ENCODE data around the gene HGF. TPM values are rescaled to one million over a fixed set of nuclear protein-coding genes. Genes with fewer than 3 reads are reported as not detected.
"Not testable (repeated sequence)": the region's sequence is repeated elsewhere in the genome, so short reads cannot be mapped to it uniquely, and the experiment has no call there.

Gene HGF
- polyA plus RNA-seq, 3 donors = 0.53 to 5.1 (median 2.6) TPM

DNA sequence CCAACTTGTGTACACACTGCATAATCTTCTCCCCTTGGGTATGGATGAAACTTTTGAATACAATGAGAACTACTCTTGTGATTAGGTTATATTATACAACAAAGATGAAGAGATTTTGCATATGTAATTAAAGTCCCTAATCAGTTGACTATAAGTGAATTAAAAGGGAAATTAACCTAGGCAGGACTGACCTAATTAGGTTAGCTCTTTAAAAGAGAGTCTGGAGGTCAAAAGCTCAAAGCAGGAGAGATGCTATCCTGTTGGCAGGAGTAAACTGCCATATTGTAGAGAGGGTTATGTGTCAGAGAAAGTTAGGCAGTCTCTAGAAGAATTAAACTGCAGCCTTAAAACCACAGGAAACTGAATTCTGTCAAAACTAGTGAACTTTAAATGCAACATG is 29.4 kb downstream of the HGF start:
- H3K27ac ChIP-seq (ENCODE audit: low read depth, low read length) = no peak overlapping the region

DNA sequence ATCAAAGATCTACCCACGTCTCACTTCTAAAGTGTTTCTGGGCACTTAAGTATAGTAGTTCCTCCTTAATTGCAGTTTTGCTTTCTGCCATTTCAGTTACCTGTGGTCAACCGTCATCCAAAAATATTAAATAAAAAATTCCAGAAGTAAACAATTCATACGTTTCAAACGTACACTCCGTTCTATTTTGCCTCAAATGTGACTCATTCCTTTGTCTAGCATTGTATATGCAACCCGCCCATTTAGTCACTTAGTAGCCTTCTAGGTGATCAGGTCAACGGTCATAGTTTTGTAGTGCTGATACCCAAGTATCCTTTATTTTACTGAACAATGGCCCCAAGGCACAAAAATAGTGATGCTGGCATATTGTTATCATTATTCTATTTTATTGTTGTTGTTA is 33.8 kb downstream of the HGF start:
- 84 to 93% (median 87%) methylated on average over 7 of the region's 7 CpGs for WGBS, 3 donors

DNA sequence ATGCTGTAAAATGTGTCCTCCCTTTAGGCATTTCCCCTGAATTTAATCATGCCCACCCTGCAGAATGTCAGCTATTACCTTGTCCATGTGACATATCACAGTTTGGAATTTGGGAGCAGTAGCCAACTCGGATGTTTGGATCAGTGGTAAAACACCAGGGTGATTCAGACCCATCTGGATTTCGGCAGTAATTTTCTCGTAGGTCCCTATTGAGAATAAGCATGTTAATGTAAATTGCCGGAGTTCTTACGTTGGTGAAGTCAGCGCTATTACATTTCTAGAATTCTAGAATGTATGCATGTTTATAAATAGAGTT is 44.1 kb downstream of the HGF start:
- no peak overlapping the region for H3K27ac ChIP-seq (ENCODE audit: low read depth, low read length)
- WGBS, 3 donors = 62 to 83% (median 82%) methylated on average over 6 of the region's 6 CpGs

More for the DNA sequence above, 33.8 kb downstream of the HGF start:
- no peak overlapping the region for H3K27ac ChIP-seq (ENCODE audit: low read depth, low read length)

DNA sequence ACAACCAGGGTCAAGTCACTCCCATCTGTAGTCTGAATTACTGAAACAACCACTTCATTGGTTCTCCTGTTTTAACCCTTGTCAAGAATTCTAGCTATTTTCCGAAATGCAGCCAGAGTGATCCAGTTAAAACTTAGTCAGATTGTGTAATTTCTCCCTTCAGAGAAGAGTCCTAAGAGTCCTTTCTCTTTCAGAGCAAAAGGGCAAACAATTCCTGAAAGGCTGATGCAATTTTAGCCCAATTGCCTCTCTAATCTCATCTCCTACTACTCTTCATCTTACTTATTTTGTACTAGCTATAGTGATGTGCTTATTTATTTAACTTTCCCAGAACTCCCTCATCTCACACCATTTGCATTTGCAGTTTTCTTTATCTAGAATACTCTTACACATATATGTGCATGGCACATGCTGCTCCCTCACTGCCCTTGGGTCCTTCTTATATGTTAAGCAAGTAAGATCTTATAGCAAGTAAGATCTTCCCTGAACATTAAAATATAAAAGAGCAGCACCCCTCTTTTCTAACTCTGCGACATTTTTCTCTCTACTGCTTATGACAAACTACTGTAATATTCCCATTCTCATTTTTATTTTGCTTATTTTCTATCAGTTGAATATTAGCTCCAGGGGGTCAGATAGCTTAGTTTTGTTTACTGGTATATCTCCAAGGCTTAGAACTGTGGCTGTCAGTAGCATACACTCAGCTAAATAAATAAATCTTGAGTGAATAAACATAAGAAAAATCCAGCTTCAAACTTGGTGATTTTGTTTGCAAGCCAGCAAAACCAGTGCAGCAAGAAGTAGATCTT is 44.6 kb downstream of the HGF start:
- 90 to 95% (median 91%) methylated on average over 2 of the region's 2 CpGs for WGBS, 3 donors
- no peak overlapping the region for H3K27ac ChIP-seq (ENCODE audit: low read depth, low read length)

DNA sequence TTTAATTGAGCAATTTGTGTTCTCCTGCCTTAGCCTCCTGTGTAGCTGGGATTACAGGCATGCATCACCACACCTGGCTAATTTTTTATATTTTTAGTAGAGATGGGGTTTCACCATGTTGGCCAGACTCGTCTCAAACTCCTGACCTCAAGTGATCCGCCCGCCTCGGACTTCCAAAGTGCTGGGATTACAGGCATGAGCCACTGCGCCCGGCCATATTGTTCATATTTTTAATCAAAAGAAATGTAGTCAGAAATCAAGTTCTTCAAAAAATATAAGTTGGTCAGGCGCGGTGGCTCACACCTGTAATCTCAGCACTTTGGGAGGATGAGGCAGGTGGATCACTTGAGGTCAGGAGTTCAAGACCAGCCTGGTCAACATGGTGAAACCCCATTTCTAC is 47.6 kb downstream of the HGF start:
- 93 to 97% (median 94%) methylated on average over 8 of the region's 8 CpGs for WGBS, 3 donors

DNA sequence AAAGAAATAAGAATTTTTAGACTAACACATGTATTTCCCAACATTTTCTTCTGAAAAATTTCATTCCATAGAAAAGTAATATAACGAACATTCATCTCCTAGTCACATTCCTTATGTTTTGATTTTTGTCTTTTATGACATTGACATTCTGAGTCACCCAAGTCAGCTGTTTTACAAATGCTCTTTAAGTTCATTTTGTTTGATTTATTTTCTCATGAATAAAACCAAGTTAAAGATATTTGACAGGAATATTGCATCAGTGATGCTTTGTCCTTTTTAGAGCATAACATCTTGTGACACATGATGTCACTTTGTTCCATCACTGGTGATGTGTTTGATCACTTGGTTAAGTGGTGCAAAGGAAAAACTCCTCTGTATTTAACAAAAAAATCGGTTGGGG is 48.4 kb downstream of the HGF start:
- H3K27ac ChIP-seq (ENCODE audit: low read depth, low read length) = no peak overlapping the region
- 66 to 84% (median 84%) methylated on average over 2 of the region's 2 CpGs for WGBS, 3 donors

More for the DNA sequence above, 47.6 kb downstream of the HGF start:
- not testable (repeated sequence) for H3K27ac ChIP-seq (ENCODE audit: low read depth, low read length)

DNA sequence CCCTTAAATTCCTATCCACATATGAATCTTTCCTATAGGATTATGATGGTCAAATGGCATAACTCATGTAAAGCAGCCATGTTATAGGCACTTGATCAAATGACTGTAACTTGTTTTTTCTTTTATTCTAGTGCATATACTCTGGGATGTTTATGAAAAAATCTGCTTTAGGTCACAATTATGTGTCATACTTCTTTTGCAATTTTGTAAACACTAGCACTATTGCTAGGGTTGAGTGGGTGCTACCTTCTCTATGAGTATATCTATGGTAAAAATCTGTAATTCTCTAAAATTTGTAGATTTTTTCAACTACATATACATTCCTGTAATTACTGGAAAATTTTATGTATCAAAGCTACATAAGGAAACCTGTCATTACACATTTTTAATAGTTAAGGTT is 50.0 kb downstream of the HGF start:
- no peak overlapping the region for H3K27ac ChIP-seq (ENCODE audit: low read depth, low read length)

DNA sequence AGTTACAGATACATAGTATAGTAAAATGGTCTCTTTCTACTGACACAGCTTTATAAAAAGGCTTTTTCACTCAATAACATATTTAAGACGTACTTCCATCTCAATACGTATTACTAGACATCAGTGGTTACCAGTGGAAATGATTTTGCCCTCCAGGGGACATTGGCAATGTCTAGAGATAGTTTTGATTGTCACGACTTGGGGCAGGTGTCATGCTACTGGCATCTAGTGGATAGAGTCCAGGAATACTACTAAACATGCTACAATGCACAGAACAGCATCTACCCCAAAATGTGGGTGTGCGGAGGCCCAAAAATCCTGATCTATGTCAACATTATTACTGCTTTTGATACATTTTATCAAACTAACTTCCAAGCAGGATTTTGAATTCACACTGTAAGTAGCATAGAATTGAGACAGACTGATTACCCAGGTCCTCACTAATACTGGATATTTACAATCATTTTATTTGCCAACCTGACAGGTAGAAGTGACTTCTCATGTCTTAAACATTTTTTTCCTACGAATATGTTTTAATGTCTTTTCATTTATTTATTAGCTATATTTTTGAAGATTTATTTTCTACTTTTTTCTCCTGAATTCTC is 53.8 kb downstream of the HGF start:
- WGBS, 3 donors = 55 to 78% (median 76%) methylated on average over 5 of the region's 5 CpGs
- no peak overlapping the region for H3K27ac ChIP-seq (ENCODE audit: low read depth, low read length)

DNA sequence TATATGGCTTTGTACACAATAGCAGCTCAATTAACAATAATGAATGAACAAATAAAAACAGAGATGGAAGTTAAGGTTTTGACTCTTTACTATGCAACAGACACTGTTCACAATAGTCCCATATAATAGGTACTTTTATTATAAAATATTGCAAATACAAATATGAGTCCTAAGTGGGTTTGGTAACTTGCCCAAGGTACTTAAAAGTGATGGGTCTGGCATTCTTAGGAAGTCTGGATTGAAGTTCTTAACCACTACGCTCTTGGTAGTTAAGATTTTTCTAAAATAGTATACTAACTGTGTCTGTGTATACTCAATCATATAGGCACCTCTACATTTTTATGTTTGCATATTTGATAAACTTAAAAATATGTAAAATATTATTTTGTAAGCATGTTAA is 55.5 kb downstream of the HGF start:
- 91 to 98% (median 96%) methylated on average over 1 of the region's 1 CpG for WGBS, 3 donors
- H3K27ac ChIP-seq (ENCODE audit: low read depth, low read length) = no peak overlapping the region

DNA sequence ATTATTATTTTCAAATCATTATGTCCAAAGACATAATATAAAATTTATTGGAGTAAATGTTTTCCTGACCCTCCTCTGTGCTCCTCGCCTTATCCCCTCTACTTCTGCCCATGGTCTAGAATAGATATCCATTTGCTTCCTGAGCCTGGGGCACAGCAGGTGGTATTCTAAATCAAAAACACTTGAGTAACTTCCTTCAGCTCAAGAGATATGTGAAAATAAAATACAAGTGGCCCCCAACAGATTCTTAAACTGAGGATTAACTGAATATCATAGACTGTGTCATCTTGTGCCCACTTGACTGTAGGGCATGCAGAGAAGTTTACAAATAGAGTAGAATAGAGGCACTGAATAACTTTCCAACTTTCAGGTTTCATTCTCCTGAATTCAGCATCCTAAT is 59.1 kb downstream of the HGF start:
- WGBS, 3 donors = 89 to 97% (median 91%) methylated on average over 1 of the region's 1 CpG
- no peak overlapping the region for H3K27ac ChIP-seq (ENCODE audit: low read depth, low read length)

DNA sequence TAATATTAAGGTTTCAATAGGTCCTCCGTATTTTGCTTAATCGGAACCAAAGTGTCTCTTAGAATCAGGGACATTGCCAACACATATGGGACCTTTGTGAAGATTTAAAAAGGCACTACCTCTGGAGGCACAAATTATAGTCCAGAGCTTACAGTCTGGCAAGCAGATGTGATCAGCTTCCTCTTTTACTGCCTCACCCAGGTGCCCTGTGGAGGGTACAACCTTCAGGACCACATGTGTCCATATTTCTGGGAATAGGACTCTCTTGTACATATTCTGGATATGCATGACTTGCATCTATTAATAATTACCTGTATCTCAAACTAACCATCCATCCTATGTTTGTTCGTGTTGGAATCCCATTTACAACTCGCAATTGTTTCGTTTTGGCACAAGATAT is 60.0 kb downstream of the HGF start:
- no peak overlapping the region for H3K27ac ChIP-seq (ENCODE audit: low read depth, low read length)
- 83 to 96% (median 94%) methylated on average over 5 of the region's 5 CpGs for WGBS, 3 donors

DNA sequence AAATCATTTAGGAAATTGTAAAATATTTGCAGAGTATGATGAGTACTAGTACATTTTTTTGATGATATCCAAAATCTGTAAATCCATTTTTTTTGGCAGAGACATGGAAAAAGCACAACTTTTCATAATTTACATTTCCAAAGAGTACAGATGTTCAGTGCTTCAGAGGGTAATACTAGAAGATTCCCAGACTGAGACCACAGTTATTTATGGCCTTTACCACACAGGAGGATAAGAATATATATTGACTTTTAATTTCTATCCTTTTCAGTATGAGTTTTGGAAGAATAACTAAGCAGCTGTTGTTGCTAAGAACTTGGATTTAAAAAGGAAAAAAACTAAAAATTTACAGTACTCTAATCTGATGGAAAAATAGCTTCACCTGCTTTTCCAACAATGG is 61.9 kb downstream of the HGF start:
- H3K27ac ChIP-seq (ENCODE audit: low read depth, low read length) = no peak overlapping the region

DNA sequence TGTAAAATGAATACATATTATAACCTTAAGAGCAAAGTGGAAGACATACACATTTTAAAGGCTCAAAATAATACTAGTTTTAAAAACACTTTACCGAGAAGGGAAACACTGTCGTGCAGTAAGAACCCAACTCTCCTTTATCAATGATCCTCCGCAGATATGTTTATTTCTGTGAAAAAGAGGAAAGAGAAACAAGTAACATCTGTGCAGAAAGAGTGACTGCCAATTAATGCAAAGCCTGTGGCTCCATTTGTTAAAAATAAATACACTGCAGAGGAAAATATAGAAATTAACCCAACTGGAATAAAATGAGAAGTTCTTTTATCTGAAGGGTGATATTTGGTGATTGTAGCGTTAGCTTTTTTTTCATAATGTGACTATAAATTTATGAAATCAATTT is 62.7 kb downstream of the HGF start:
- no peak overlapping the region for H3K27ac ChIP-seq (ENCODE audit: low read depth, low read length)
- WGBS, 3 donors = 82 to 88% (median 84%) methylated on average over 4 of the region's 4 CpGs

DNA sequence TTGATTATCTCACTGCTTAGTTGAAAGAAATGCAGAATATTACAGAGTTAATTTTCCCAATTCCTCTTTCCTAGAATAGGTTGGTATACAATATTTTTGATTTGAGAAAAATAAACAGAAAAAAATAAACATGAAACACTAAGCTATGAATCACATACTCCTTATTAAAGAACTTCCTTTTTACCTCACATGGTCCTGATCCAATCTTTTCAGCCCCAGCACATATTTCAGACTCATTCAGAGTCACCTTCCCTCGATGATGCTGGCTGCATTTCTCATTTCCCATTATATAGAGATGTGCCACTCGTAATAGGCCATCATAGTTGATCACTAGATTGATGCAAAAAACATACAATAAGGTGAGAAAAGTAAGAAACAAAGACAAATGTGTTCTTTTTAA is 64.6 kb downstream of the HGF start:
- H3K27ac ChIP-seq (ENCODE audit: low read depth, low read length) = no peak overlapping the region
- WGBS, 3 donors = 83 to 88% (median 85%) methylated on average over 2 of the region's 2 CpGs

DNA sequence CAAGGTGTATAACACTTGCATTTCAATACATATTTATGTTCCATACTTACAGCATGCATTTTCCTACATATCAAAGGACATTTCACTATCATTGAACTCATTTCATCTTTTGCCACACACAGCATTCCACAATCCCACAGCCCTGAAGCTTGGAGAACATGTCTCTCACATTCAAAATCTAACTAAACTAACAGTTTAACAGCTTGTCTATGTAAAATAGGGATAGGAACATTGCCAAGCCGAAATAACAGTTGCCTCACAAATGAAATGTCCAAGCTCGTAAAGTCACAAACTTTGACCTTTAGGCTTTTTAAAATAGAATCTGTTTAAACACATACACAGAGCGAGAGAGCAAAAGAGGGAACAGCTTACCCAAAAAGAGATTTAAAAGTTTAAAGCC is 65.3 kb downstream of the HGF start:
- WGBS, 3 donors = 48 to 78% (median 70%) methylated on average over 3 of the region's 3 CpGs
- no peak overlapping the region for H3K27ac ChIP-seq (ENCODE audit: low read depth, low read length)

DNA sequence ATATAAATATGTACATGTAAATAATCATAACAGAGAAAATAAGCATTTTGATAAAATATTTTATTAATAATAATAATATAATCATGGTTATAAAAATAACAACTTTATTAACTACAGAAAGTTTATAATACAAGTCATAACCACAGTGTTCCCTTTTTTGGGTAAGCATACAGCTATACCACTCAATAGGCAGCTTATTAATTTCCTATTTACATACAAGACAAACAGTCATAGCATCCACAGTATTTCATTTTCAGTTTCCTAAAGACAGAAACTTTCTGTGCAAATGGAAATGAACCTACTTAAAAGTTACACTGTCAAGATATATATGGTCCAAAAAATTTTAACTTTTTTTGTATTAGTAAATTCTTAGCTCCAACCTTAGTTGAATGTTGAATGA is 70.9 kb downstream of the HGF start:
- no peak overlapping the region for H3K27ac ChIP-seq (ENCODE audit: low read depth, low read length)

DNA sequence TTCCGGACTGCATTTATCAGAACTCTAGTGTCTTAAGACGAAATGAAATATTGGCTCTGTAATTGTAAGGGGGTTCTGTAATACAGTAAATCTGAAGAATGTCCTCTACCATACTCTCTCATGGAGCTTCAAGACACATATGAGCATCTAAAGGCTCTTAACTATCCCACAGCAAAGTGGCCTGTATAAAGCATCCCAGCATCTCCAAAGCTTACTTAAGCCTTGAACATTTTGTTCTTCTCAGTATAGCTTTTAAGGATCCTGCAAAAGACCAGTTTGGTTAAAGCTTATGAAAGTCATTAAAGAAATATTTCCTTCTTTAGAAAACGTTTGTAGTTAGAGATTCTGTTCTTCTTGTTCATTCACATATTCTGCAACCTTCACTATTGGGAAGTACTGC is 75.1 kb downstream of the HGF start:
- WGBS, 3 donors = 57 to 69% (median 66%) methylated on average over 3 of the region's 3 CpGs
- H3K27ac ChIP-seq (ENCODE audit: low read depth, low read length) = no peak overlapping the region

DNA sequence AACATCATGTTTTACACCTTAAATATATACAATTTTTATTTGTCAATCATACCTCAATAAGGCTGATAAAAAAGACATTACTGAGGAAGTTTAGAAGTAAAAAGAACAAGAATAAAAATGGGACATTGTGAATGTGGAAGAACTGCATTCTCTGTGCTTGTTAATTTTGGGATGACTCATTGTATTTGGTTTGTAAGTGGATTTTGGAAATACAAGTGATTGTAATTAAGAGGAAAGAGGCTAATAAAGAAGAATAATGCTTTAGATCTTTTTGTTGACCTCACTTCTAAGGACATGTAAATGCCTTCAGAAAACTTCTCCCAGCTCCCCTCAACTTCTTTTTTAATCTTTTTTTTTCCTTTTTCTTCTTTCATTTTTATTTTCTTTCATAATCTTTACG is 76.0 kb downstream of the HGF start:
- WGBS, 3 donors = 79 to 88% (median 84%) methylated on average over 1 of the region's 1 CpG
- no peak overlapping the region for H3K27ac ChIP-seq (ENCODE audit: low read depth, low read length)

DNA sequence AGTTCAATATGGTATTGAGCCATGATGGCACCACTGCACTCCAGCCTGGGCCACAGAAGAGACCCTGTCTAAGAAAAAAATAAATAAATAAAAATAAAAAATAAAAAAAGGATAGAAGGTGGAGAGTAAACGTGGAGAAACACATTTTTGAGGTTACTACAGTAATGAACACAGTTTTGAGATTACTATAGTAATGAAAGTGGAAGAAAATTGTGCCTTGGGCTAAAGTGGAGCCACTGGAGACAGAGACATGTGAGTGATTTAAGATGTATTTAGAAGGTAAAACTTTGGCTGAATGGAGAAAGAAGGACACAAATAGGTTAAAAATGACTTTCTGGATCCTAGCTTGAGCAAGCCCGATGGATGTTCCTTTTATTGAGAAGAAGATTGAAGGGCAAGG is 76.8 kb downstream of the HGF start:
- no peak overlapping the region for H3K27ac ChIP-seq (ENCODE audit: low read depth, low read length)
- 71 to 90% (median 84%) methylated on average over 2 of the region's 2 CpGs for WGBS, 3 donors

DNA sequence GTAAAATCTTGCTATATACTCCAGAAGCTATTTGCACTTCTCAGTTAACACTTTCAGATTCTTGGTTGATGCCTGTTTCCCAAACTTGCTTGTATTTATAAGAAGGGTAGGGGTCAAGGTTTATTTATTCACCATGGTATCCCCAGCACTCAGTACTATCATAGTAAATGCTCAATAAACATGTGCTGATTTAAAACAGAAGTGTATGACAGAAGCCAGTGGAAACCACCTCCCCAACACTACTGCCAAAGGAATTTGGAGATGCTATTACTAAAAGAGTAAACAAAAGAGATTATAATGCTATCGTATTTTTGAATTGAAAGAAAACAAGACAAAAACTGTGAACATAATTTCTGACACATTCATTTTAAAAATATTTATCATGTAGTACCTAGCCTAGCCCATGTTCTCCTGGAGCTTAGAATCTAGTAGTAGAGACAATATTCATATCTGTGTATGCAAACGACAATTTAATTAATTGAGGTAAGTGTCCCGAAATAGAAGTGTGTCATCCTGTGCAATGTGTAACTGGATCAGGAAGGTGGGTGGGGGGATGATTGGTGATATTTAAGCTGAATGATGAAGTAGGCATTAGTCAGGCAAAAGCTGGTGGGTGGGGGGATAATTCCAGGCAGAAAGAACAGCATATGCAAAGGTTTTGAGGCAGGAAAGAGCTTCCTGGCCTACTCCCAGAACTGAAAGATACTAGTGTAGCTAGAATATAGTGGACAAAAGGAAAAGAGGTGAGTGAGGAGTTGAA is 77.5 kb downstream of the HGF start:
- H3K27ac ChIP-seq (ENCODE audit: low read depth, low read length) = no peak overlapping the region
- WGBS, 3 donors = 83% methylated on average over 3 of the region's 3 CpGs

Data from adipose tissue (tissue), 3 donors.